ENCODE data around the gene VPS37B.
"Not testable (repeated sequence)": the region's sequence is repeated elsewhere in the genome, so short reads cannot be mapped to it uniquely, and the experiment has no call there.

VPS37B gene

DNA sequence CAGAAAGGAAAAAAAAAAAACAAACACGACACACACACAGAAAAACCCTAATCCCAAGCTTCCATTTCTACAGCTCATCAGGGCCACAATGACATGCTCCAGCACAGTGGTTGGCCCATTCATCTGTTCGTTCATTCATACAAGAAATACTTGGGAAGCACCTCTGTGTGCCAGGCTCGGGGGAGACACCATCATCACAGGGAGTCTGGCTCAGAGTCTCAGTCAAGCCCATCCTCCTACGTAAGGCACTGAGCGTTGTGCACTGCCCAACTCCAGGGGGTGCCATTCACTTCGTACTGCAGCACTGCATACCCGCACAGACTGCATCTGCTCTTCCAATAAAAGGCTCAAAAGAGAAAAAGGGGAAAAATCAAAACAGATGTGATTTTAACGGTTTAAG, 15.3 kb downstream of the VPS37B start:
- no peak for DNase-seq

DNA sequence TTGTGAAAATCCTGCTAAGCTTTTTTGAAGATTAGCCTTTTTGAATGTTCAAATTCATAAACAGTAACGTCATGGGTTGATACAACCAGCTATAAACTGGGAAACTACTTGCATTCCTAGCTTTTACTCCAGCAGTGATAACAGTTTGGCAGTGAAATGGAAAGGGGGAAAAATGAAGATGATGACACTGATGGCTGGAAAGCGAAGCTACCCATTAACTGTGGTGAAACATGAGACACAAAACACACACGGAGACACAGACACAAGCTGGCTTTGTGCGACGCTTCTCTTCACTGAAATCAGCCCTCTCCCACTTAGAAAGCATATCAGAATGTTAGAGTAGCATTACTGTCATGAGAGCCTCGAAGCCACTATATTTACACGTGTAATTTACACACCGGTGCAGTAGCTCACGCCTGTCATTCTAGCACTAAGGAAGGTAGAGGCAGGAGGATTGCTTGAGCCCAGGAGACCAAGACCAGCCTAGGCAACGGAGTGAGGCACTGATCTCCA, 15.7 kb downstream of the VPS37B start:
- DNase-seq = no peak

DNA sequence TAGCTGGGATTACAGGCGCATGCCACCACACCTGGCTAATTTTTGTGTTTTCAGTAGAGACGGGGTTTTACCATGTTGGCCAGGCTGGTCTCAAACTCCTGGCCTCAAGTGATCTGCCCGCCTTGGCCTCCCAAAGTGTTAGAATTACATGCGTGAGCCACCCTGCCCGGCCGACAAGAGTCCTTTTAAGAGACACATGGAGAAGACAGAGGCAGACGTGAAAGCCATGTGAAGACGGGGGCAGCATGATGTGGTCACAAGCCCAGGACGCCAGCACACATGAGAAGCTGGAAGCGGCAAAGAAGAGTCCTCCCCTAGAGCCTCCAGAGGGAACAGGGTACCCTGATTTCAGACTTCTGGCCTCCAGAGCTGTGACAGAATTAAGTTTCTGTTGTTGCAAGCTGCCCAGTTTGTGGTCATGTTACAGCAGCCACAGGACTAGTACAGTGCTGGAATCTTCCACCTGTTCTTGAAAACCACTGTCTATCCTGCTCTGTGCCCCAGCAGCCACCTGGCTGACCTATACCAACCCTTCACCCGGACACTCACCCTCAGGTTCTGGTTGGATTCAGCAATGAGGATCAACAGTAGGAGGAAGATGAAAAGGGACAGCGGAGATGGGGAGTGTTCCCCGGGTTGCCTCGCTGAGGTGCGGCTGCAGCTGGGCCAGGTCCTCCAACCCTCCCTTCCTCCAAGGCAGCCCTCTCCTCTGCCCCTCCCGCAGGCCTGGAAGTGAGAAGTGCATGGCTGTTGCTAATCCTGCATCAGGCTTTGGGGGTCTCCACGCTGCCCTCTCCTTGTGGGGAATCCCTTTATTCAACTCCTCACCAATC, 16.9 kb downstream of the VPS37B start:
- DNase-seq = peak; percentile 7

DNA sequence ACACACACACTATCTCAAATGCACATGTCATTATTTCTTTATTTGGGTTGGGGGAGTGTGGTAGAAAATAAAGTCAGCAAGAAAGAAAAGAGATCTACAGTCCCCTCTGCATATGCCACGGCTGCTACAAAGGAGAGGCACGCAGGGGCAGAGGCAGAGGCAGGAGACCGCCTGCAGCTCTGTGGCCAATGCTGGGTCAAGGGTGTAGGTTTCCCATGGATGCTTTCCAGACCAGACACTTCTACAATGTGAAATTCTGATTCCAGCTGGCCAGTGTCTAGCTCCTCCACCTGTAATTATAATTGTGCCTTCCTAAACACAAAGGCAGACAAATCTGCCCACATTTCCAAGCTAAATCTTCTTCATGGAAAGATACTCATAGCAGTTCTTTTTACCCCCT, 19.2 kb downstream of the VPS37B start:
- DNase-seq = no peak

DNA sequence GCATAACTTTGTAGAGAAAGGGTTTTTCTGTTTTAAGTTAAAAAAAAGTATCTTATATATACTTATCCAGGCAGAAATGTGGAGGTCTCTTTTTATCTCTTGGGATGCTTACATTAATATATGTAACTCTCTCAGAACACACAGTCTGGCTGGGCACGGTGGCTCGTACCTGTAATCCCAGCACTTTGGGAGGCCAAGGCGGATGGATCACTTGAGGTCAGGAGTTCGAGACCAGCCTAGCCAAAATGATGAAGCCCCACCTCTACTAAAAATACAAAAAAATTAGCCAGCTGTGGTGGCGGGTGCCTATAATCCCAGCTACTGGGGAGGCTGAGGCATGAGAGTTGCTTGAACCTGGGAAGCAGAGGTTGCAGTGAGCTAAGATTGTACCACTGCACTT, 19.6 kb downstream of the VPS37B start:
- not testable (repeated sequence) for DNase-seq

DNA sequence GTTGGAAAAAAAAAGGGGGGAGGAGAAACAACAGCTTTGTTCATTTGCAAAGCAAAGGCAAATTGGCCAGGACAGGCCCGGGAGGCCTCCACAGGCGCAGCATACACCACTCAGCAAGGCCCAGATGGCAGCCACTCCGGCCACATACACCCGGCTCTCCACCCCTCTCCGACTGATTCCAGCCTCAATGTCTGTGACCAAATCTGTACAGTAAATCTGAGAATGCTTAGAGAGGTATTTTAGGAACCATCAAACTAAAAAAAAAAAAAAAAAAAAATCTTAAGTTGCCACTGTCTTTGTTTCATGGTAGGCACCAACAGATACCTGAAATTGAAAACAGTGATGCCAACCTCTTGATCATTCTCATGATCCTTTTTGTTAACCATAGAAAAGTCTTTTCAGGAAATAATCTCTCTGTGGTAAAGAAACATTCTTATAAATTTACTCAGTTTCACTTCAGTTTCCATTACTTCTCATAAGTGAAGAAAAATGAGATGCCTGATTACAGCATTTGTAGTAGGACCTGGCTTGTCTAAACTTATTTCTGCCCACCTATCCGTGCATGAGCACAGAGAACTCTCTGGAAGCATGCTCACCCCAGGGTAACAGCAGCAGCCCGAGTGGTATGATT, 20.2 kb downstream of the VPS37B start:
- DNase-seq = peak; percentile 52

DNA sequence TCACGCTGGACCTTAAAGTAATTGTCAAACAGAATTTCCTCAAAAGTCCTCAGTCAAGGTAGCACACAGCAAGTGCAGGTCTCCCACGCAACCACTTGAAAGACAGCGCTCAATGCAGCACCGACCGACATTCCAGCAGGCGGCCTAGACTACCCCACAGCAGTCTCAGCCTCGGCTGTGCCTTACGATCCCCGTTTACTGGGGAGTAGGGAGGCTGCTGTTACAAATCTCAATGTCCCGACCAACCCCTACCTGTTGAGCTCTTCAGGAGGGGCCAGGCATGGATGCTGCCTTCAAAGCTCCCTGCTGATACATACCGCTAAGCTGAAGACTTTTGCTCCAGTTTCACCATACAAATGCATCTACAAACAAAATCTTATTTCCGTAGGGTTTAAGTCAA, 21.8 kb downstream of the VPS37B start:
- no peak for DNase-seq

DNA sequence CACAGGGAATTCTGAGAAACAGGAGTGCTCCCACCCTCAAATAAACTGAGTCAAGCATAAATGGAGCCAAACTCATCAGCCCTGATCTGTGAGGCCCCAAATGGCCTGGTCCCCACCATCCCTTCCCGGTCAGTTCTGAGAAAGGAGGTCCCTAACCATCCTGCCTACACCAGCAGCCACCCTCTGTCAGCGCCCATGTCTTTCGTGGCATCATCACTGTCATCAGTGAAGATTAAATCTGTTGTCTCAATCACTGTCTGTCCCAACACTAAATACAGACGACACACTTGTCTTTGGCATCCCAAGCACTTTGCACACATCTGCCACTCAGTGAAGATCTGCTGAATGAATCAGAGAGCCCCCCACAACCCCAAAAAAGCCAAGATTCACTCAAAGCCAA, 22.4 kb downstream of the VPS37B start:
- DNase-seq = no peak

DNA sequence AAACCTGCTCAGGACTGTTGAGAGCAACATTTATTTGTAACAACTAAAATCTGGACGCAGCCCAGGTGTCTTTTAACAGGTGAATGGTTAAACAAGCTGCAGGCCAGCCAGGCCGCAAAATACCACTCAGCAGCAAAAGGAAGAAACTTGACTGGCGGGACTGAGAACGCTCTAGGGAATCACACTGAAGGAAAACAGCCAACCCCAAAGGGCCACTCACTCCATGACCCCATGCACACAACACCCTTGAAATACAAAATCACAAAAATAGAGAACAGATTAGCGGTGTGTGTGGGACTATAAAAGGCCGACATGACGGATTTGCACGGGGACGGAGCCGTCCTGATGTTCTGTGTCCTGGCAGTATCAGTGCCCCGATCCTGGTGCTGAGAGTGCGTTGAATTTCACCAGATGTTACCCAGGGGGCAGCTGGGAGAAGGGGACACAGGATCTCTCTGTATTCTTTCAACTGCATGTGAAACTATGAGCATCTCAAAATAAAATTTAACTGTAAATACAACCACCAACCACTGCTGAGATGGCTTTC, 23.0 kb downstream of the VPS37B start:
- DNase-seq = no peak

DNA sequence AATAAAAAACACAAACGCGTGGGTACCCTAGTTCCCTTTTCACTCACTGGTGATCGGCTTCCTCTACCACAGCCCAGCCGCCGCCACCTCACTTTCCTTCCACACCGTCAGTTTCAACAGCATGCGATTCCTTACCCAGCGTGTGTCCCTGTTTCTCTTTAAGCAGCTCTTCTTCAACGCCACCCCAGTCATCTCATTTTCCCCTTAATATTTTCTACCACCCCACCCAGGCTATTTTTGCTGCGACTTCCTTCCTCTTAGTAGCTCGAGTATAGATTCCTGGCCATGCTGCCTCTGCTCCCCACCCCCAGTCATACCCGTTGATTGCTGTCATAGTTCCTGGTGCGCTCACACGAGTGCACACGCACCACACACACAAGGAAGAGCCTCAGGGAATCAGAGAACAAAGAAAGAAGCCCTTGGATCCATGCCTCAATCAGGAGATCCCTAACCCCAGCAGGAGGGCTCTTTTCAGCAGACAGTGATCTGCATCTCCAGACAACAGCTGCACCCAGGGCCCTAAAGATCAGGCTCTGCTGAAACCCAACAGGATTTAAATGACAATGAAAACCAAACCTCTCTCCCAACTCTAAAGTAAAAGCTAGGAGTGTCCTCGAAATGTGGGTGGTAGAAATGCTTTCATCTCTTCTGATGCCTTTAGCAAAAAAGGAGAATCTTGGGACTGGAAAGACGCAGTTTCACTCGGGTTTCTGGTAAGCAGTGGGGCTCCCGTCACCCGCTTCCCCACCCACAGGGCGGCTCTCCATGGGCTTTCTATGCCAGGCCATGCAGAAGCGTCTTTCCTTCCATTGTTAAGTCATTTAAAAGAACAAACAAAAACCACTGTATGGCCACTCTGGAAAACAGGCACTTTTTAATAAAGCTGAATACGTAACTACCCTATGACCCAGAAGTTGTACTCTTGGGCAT, 23.8 kb downstream of the VPS37B start:
- DNase-seq = peak; percentile 86

DNA sequence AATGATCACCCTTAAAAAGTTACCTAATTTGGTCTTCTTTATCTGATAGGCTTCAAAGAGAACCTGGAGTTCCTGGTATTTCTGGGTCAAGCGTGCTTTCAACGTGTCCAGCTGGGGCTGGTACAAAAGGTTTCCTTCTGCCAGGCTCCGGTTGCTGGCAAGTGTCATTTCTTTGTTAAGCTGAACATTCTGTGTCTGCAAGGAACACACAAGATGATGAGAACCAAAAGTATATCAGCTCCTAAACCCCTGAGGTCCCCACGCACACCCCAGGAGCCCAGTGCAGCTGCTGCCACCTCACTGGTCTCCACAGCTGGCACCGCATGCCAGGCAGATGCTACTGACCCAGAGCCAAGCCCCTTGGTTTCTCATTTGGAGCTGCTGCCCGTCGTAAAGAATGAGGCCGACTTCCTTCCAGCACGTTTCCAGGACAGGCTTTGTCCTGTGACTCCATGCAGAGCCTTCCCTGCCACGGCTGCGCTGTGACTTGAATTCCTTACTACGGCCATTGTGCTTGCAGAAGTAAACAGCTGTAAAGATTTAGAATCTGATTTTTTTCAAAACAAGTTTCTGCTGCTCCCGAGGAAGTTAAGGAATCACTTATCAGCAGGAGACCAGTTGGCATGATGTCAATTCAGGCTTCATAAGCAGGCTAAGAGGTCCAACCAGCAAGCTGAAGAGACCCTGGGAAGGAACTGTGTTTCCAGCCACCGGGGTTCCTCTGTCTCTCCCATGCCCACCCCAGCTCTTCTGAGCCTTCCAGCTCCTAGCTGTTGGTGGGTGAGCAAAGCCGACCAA, 24.9 kb downstream of the VPS37B start:
- no peak for DNase-seq

DNA sequence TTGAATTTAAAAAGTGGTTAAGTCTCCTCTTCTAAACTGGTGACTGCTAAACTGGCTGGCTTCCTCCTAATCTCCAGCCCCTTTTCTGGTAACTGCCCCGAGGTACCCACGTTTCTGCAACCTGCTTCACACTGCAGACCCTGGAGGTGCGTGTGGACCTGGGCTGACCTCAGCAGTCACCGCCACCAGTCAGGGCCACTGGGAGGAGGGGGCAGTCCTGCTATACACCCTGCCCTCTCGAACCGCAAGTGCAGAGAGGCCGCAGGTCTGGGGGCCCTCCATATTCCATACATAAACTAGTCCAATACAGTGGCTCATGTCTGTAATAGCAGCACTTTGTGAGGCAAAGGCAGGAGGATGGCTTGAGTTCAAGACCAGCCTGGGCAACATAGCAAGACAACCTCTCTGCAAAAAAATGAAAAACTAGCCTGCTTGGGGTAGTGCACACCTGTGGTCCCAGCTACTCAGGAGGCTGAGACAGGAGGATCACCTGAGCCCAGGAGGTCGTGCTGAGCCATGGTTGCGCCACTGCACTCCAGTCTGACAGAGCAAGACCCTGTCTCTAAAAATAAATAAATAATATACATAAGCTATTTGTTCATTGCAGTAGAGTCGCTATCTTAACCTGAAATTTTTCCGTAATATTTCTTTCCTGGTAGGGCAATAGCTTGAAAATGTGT, 25.6 kb downstream of the VPS37B start:
- no peak for DNase-seq

DNA sequence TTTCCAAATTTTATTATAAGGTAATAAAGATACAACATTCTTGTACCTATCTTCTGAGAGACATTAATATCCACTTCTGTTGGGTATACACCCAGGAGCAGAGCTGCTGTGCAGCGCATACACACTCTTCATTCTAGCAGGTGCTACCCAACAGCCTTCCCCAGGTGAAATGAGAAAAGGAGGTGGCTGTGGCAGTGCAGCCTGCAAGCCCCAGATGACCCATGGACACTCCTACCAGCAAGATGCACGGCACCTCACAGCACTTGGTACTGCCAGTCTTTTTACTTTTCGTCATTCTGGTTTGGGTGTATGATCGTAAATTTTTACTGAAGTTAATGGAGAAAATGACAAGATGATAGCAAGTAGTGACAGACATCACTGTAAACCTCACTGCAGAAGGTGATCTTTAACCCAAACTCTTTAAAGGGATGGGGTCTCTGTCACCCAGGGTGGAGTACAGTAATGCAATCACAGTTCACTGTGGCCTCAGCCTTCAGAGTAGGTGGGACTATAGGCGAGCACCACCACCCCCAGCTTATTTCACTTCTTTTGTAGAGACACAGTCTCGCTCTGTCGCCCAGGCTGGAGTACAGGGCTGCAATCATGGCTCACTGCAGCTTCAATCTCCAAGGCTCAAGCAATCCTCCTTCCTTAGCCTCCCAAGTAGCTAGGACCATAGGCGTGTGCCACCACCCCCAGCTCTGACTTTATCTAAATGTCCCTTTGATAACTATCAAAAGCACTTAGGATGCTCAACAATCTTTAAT, 26.5 kb downstream of the VPS37B start:
- no peak for DNase-seq

DNA sequence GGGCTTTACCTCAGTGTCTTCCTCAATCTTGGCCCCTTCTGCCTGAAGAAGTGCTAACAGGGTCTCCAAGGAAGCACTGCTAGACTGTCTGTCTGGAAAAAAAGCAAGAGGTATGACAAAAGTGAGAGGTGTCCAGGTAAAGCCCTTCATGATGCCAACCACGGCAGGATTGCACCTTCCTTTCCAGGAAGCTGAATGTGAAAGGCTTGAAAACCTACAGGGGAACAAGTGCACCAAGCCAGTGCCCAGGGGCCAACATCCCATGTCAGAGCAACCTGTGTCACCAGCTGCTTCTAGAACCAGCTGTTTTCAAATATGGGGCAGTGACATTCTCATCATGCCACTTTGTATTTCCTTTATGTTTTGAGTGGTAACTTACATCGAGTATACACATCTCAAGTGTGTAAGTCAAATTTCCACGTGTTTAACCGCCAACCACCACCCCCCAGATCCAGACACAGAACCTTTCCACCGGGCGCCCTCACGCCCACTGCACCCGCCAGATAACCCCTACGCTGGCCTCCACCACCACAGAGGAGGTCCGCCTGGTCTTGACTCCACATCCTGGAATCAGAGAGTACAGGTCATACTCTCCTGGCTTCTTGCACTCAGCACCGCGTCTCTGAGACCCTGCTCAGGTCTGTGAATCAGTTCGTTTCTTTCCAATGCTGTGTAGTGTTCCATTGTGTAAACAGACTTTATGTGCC, 27.3 kb downstream of the VPS37B start:
- DNase-seq = no peak

DNA sequence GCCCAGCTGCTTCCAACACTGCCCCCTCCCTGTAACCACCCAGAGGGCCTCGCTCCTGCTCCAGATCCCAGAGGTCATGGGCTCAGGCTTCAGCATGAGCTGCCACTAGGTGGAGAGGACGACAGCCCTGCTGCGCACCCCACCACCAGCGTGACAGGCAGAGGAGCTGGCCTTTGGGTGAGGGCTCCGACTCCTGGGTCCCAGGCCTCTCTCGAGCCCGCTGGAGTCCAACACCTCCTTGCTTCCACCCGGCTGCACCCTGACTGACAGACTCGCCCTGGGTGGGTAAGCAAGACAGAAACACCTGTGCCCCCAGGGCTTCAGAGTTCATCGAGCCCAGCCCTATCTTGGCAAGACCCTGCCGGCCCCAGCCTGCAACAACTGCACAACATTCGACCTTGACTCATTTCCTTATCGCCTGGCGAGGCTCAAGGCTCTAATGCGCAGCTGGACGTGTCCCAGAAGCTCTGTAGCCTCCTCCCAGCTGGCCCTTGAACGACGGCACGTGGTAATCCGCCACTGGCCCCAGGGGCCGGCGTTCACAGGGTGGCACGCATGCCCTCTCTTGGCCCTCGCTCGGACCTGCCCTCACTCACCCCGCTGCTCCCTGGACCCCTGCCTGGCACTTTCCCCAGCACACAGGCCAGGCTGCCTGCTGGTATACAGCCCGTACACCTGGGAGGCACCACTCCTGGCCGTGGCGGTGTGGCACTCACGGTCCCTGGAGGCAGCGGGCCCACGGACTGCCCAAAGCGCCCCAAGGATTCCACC, 28.0 kb downstream of the VPS37B start:
- peak; percentile 13 for DNase-seq

DNA sequence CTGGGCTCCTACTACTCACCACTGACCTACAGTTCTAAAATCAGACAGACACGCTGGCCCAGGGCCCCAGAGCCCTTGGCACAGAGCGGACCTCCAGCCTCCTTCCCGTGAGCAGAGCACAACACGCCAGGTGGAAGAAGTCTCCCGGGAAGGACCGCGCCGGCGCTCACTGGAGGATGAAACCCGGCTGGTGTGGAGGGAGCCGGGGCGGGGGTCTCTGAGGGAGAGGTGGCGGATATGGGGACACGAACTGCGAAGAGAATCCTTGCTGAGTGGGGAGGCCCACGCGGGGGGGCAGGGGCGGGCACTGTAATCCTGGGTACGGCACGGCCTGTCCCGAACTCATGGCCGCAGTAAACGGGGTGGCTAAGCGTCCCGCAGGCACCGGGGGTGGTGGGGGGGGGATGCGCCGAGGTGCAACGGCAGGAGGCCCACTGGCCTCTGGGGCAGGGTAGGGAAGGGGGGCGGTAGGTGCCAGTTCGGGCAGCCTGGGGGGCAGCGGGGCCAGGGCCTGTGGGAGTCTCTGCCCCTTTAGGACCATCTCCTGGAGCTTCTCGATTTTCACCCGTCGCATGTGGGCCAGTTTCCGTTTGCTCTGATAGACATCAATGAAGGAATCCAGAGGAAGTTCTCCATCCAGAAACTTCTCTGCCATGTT, 28.8 kb downstream of the VPS37B start:
- no peak for DNase-seq

DNA sequence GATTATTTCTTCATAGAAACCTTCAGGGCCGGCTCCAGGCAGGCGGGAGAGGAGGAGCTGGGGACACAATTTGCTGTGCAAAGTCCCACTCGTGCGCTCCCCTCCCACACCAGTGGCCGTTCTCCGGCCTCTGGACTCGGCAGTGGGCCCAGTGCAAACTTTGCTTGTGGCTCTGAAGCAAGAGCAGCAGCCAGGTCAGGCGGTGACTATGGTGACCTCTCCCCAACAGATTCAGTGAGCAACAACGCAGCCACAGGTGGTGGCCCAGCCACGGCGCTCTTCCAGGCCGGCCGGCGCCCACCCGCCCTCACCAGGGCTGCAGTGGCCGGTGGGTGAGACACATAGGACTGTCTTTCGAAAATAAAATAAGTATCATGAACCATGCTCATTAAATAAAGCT, 29.5 kb downstream of the VPS37B start:
- DNase-seq = no peak
